HCT116 (cell line): ENCODE results near the gene RAMP3. TPM values are rescaled to one million over a fixed set of nuclear protein-coding genes. Genes with fewer than 3 reads are reported as not detected.

Experiments
- ATAC-seq: fragments of 200-7000 bp; cut with Tn5 transposase; 2 replicates; pipeline ENCODE4 v1.9.1; 2020; ENCODE audit warnings: mild to moderate bottlenecking, moderate library complexity
- BruUV-seq: library from RNA; stranded (reverse); fragments of 400-500 nt; replicated peaks from 2 replicates; lab custom pipeline; 2021; lab: Mats Ljungman, UMichigan
- CTCF ChIA-PET: fragments of 300-600 bp; sonication (Branson Sonifier 250); formaldehyde crosslinking; loops from one replicate; lab custom pipeline; 2021; ENCODE audit warnings: antibody characterized with exemption; lab: Charles Lee
- POLR2A ChIA-PET: fragments of 300-600, 350-600 bp; sonication (Branson Sonifier 250); formaldehyde crosslinking; loops from one replicate; lab custom pipeline; 2021; ENCODE audit warnings: antibody characterized with exemption; lab: Charles Lee
- RAD21 ChIA-PET, 2 experiments: fragments of 300-600 bp; sonication (Branson Sonifier 250); formaldehyde crosslinking; loops; one replicate each; lab custom pipeline; 2023; ENCODE audit warnings: low total read pairs in 2 of 2; ENCODE audit not compliant: uncharacterized antibody in 2 of 2, unreplicated experiment in 2 of 2, low non-redundant PET in 1 of 2; lab: Charles Lee
- DNase-seq: peaks from one replicate; pipeline ENCODE4 v3.0.0-alpha.2; 2010; ENCODE audit warnings: low read depth, low spot score
- H2AFZ ChIP-seq: fragments of 200-600 bp; shearing (Covaris generic), sonication (generic); 2 replicates; pipeline ENCODE4 v1.6.1; 2017; ENCODE audit warnings: low read depth, mixed run types, mixed read lengths, antibody characterized with exemption, low read length; ENCODE audit not compliant: poor library complexity, severe bottlenecking
- H3K27ac ChIP-seq: 2 replicates; pipeline ENCODE4 v1.5.1; 2012; ENCODE audit warnings: low read depth, low read length
- H3K27me3 ChIP-seq: fragments of 200-600 bp; sonication (generic); 2 replicates; pipeline ENCODE4 v1.6.1; 2016; ENCODE audit warnings: mixed run types, low read length, mixed read lengths; ENCODE audit not compliant: insufficient read depth
- H3K36me3 ChIP-seq, 2 experiments: fragments of 200-500 bp in 1 of 2; fragments of 200-600 bp in 1 of 2; sonication (Bioruptor generic) in 1 of 2; sonication (generic) in 1 of 2; 2 replicates each; pipeline versions ENCODE4 v1.5.1 to v1.6.1; 2014 to 2016; ENCODE audit warnings: low read length in 2 of 2, inconsistent platforms in 1 of 2, mixed read lengths in 1 of 2, mixed run types in 1 of 2; ENCODE audit not compliant: insufficient read depth in 2 of 2, control insufficient read depth in 1 of 2
- H3K4me1 ChIP-seq, 2 experiments: fragments of 200-600 bp in 1 of 2; sonication (generic) in 1 of 2; 2 replicates each; pipeline versions ENCODE4 v1.5.1 to v1.6.1; 2012 to 2017; ENCODE audit warnings: low read length in 2 of 2, inconsistent platforms in 1 of 2, mild to moderate bottlenecking in 1 of 2, mixed read lengths in 1 of 2, mixed run types in 1 of 2, moderate library complexity in 1 of 2; ENCODE audit not compliant: insufficient read depth in 2 of 2, control insufficient read depth in 1 of 2
- H3K4me2 ChIP-seq: fragments of 200-600 bp; sonication (generic); 2 replicates; pipeline ENCODE4 v1.6.1; 2017; ENCODE audit warnings: mixed run types, low read length, mixed read lengths
- H3K4me3 ChIP-seq, 2 experiments: fragments of 200-600 bp in 1 of 2; sonication (generic) in 1 of 2; replicated peaks in 1 of 2; 2 replicates each; pipeline ENCODE4 v1.5.1; 2011 to 2016; ENCODE audit warnings: low read length in 2 of 2, control low read depth in 1 of 2, low read depth in 1 of 2, mild to moderate bottlenecking in 1 of 2, mixed read lengths in 1 of 2, mixed run types in 1 of 2
- H3K79me2 ChIP-seq: fragments of 200-600 bp; sonication (generic); 2 replicates; pipeline ENCODE4 v1.6.1; 2017; ENCODE audit warnings: mild to moderate bottlenecking, mixed run types, low read length, moderate library complexity, mixed read lengths; ENCODE audit not compliant: insufficient read depth
- H3K9ac ChIP-seq: fragments of 200-600 bp; sonication (generic); 2 replicates; pipeline ENCODE4 v1.6.1; 2016; ENCODE audit warnings: low read length, mixed read lengths
- H3K9me2 ChIP-seq: fragments of 200-600 bp; sonication (generic), shearing (Covaris generic); 2 replicates; pipeline ENCODE4 v1.6.1; 2017; ENCODE audit warnings: mixed run types, mild to moderate bottlenecking, moderate library complexity; ENCODE audit not compliant: insufficient read depth
- H3K9me3 ChIP-seq, 2 experiments: fragments of 200-500 bp in 1 of 2; fragments of 200-600 bp in 1 of 2; sonication (Bioruptor generic) in 1 of 2; sonication (generic) in 1 of 2; 2 replicates each; pipeline ENCODE4 v1.6.1; 2014 to 2017; ENCODE audit warnings: low read length in 2 of 2, mixed read lengths in 2 of 2, inconsistent platforms in 1 of 2, low read depth in 1 of 2, mild to moderate bottlenecking in 1 of 2, mixed run types in 1 of 2, moderate library complexity in 1 of 2; ENCODE audit not compliant: control insufficient read depth in 1 of 2, insufficient read depth in 1 of 2
- H4K20me1 ChIP-seq: fragments of 200-600 bp; sonication (generic), shearing (Covaris generic); 2 replicates; pipeline ENCODE4 v1.6.1; 2017; ENCODE audit warnings: mixed run types, mild to moderate bottlenecking, moderate library complexity; ENCODE audit not compliant: insufficient read depth
- CBX3 ChIP-seq: IDR thresholded peaks from 2 replicates; pipeline ENCODE4 v1.6.1; 2012; ENCODE audit warnings: low read depth
- CEBPB ChIP-seq: IDR thresholded peaks from 2 replicates; pipeline ENCODE4 v1.6.1; 2012; ENCODE audit warnings: low read depth
- EGR1 ChIP-seq: IDR thresholded peaks from 2 replicates; pipeline ENCODE4 v1.6.1; 2012; ENCODE audit warnings: low read depth
- ELF1 ChIP-seq: IDR thresholded peaks from 2 replicates; pipeline ENCODE4 v1.6.1; 2012; ENCODE audit warnings: low read depth, borderline replicate concordance
- FOSL1 ChIP-seq: IDR thresholded peaks from 2 replicates; pipeline ENCODE4 v1.6.1; 2012; ENCODE audit warnings: low read depth
- JUND ChIP-seq: IDR thresholded peaks from 2 replicates; pipeline ENCODE4 v1.6.1; 2012
- POLR2A ChIP-seq: IDR thresholded peaks from 2 replicates; pipeline ENCODE4 v1.7.0; 2011; ENCODE audit warnings: borderline replicate concordance; ENCODE audit not compliant: insufficient read depth, insufficient read length; ENCODE audit errors: extremely low read depth
- RAD21 ChIP-seq: IDR thresholded peaks from 2 replicates; pipeline ENCODE4 v1.6.1; 2012; ENCODE audit warnings: low read depth, mild to moderate bottlenecking
- REST ChIP-seq: IDR thresholded peaks from 2 replicates; pipeline ENCODE4 v1.6.1; 2012; ENCODE audit warnings: low read depth
- SIN3A ChIP-seq: IDR thresholded peaks from 2 replicates; pipeline ENCODE4 v1.6.1; 2012; ENCODE audit warnings: low read depth
- SP1 ChIP-seq: IDR thresholded peaks from 2 replicates; pipeline ENCODE4 v1.6.1; 2012; ENCODE audit warnings: low read depth
- SRF ChIP-seq: IDR thresholded peaks from 2 replicates; pipeline ENCODE4 v1.6.1; 2012; ENCODE audit warnings: low read depth
- TCF7L2 ChIP-seq: IDR thresholded peaks from 2 replicates; pipeline ENCODE4 v1.7.0; 2011; ENCODE audit warnings: borderline replicate concordance, inconsistent platforms; ENCODE audit not compliant: insufficient read depth, insufficient read length; ENCODE audit errors: extremely low read depth
- ZFX ChIP-seq: fragments of 450-650 bp; IDR thresholded peaks from 2 replicates; pipeline ENCODE4 v1.6.1; 2017
- intact Hi-C: fragments of 100-400 bp; cut with micrococcal nuclease; formaldehyde crosslinking; loops from 2 replicates; pipeline ENCODE4 v1.10.0; 2022
- total RNA-seq: library from RNA; stranded (reverse); gene quantifications from one replicate; pipeline ENCODE4 v1.2.1, GENCODE V29; 2021; ENCODE audit not compliant: unreplicated experiment
- TF ChIP-seq, protein P1 (sequence below), 3 experiments: fragments of 200-600 bp in 1 of 3; sonication (generic) in 1 of 3; IDR thresholded peaks in 2 of 3; conservative IDR thresholded peaks in 1 of 3; 2 replicates each; pipeline ENCODE4 v1.5.1; 2012 to 2017; ENCODE audit warnings: low read depth in 2 of 3, low read length in 2 of 3, antibody characterized with exemption in 1 of 3, borderline replicate concordance in 1 of 3, control low read depth in 1 of 3, mild to moderate bottlenecking in 1 of 3, mixed read lengths in 1 of 3, mixed run types in 1 of 3, moderate library complexity in 1 of 3; ENCODE audit not compliant: insufficient read depth in 1 of 3
- TF ChIP-seq, protein P2 (sequence below): IDR thresholded peaks from 2 replicates; pipeline ENCODE4 v1.6.1; 2012
- TF ChIP-seq, protein P3 (sequence below): IDR thresholded peaks from 2 replicates; pipeline ENCODE4 v1.6.1; 2011; ENCODE audit warnings: mild to moderate bottlenecking, low read length, moderate library complexity; ENCODE audit not compliant: insufficient replicate concordance; ENCODE audit errors: extremely low read depth
- TF ChIP-seq, protein P4 (sequence below): IDR thresholded peaks from 2 replicates; pipeline ENCODE4 v1.6.1; 2012

The RAMP3 gene
- total RNA-seq, 1 experiment from 2014 or later: not detected

DNA sequence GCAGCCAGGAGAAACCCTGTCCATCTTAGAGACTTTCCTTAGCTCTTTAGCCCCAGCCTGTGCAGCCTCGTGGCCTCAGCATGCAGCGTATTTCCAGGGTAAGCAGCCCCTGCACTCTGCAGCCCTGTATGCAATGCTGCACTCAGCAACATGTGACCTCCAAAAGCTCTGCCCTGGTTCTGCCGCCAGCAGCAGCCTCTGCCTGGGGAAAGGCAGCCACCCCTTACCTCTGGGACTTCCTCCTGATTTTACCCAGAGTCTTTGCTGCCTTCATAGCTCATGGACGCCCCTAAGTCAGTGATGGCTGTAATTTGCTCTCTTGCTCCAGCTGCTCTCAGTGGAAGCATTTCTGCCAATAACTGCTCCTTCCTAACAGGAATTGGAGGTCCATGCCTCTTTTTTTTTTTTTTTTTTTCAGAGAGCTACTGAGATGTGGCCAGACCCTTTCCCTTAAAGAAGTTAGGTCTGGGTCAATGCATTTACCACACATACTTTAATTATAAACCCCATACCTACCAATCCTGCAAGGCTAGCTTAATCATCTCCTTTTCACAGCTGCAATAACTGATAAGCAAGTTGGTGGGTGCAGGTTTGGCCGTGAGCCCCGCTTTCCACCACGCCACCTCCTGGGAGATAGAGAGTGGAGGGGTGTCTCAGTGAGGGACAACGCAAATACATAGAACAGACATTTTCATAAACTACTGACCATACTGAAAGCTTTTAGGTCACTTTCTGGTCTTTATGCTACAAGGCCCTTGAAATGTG, 71.7 kb downstream of the RAMP3 start:
- intact Hi-C loops: no loop called here
- Histone ChIP-seq H3K36me3 (no peaks in the 10 kb centered on the region), H3K27ac (no peak overlapping the region), H2AFZ (no peak overlapping the region), H3K9ac (no peak overlapping the region), H3K79me2 (no peaks in the 10 kb centered on the region), H3K4me2 (no peak overlapping the region), H3K27me3 (peaks cover 82% of the 10 kb centered on the region), H3K9me3 (no peaks in the 10 kb centered on the region), H3K4me1 (no peaks in the 10 kb centered on the region), H4K20me1 (no peaks in the 10 kb centered on the region), H3K9me2 (no peaks in the 10 kb centered on the region), H3K4me3 (no peak overlapping the region)
- no peak for DNase-seq
- ChIA-PET CTCF (no interaction called here), RAD21 (no interaction called here), POLR2A (interaction anchor here (0.7 kb wide), 1 partner anchor 56 kb away, joined by 3 read pairs; no protein-coding TSS in a partner anchor)
- no peak for ATAC-seq
- no peak for TF ChIP-seq ELF1
- TF ChIP-seq POLR2A: no peak
- TF ChIP-seq CEBPB: no peak
- no peak for TF ChIP-seq EGR1
- TF ChIP-seq, protein P1, sequence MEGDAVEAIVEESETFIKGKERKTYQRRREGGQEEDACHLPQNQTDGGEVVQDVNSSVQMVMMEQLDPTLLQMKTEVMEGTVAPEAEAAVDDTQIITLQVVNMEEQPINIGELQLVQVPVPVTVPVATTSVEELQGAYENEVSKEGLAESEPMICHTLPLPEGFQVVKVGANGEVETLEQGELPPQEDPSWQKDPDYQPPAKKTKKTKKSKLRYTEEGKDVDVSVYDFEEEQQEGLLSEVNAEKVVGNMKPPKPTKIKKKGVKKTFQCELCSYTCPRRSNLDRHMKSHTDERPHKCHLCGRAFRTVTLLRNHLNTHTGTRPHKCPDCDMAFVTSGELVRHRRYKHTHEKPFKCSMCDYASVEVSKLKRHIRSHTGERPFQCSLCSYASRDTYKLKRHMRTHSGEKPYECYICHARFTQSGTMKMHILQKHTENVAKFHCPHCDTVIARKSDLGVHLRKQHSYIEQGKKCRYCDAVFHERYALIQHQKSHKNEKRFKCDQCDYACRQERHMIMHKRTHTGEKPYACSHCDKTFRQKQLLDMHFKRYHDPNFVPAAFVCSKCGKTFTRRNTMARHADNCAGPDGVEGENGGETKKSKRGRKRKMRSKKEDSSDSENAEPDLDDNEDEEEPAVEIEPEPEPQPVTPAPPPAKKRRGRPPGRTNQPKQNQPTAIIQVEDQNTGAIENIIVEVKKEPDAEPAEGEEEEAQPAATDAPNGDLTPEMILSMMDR (IDR thresholded peaks at IDR 0.05 in 2 of 3, conservative IDR thresholded peaks at IDR 0.05 in 1 of 3; ENCODE audit: borderline replicate concordance in 1 of 3, insufficient read depth in 1 of 3, low read depth in 2 of 3, low read length in 2 of 3): no peak
- TF ChIP-seq REST: no peak
- no peak for TF ChIP-seq FOSL1
- TF ChIP-seq SRF: no peak
- TF ChIP-seq SP1: no peak
- TF ChIP-seq, protein P2, sequence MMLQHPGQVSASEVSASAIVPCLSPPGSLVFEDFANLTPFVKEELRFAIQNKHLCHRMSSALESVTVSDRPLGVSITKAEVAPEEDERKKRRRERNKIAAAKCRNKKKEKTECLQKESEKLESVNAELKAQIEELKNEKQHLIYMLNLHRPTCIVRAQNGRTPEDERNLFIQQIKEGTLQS: no peak
- TF ChIP-seq, protein P3, sequence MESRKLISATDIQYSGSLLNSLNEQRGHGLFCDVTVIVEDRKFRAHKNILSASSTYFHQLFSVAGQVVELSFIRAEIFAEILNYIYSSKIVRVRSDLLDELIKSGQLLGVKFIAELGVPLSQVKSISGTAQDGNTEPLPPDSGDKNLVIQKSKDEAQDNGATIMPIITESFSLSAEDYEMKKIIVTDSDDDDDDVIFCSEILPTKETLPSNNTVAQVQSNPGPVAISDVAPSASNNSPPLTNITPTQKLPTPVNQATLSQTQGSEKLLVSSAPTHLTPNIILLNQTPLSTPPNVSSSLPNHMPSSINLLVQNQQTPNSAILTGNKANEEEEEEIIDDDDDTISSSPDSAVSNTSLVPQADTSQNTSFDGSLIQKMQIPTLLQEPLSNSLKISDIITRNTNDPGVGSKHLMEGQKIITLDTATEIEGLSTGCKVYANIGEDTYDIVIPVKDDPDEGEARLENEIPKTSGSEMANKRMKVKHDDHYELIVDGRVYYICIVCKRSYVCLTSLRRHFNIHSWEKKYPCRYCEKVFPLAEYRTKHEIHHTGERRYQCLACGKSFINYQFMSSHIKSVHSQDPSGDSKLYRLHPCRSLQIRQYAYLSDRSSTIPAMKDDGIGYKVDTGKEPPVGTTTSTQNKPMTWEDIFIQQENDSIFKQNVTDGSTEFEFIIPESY: no peak
- no peak for TF ChIP-seq TCF7L2
- no peak for TF ChIP-seq CBX3
- no peak for TF ChIP-seq JUND
- TF ChIP-seq, protein P4, sequence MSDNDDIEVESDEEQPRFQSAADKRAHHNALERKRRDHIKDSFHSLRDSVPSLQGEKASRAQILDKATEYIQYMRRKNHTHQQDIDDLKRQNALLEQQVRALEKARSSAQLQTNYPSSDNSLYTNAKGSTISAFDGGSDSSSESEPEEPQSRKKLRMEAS: no peak
- TF ChIP-seq RAD21: no peak
- no peak for TF ChIP-seq SIN3A
- TF ChIP-seq ZFX: no peak
- no TSS peak for BruUV-seq
